ENCODE measurements around the gene TMTC4. TPM values are rescaled to one million over a fixed set of nuclear protein-coding genes. Genes with fewer than 3 reads are reported as not detected.

Gene TMTC4
- total RNA-seq, 1 experiment from 2014 or later, result 45.5 TPM

DNA sequence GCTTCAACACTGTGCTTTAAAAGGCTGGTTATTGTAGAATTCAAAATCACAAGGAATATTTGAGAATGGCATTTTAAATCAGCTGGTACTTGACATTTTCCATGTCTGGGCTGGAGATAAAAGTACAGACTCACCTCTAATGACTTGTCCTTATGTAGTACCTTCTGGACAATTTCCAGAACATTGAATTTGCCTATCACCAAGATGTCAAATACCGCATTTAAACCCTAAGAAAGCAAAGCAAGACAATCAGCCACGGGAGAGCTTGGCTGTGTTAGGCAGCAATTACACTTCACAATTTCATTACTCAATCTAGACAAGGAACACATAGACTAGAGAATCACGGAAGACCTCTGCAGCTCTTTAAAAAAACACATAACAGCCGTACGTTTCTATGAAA, 36.8 kb downstream of the TMTC4 start (continued):
- no peak for TF ChIP-seq SMAD3 (CRISPR knock-in tag; IDR thresholded peaks at IDR 0.05; ENCODE audit: borderline replicate concordance)
- TF ChIP-seq ZNF121 (CRISPR knock-in tag; IDR thresholded peaks at IDR 0.05), result no peak
- TF ChIP-seq, protein P1, sequence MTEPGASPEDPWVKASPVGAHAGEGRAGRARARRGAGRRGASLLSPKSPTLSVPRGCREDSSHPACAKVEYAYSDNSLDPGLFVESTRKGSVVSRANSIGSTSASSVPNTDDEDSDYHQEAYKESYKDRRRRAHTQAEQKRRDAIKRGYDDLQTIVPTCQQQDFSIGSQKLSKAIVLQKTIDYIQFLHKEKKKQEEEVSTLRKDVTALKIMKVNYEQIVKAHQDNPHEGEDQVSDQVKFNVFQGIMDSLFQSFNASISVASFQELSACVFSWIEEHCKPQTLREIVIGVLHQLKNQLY (CRISPR knock-in tag; IDR thresholded peaks at IDR 0.05), result no peak
- TF ChIP-seq ZNF219 (CRISPR knock-in tag; IDR thresholded peaks at IDR 0.05; ENCODE audit: borderline replicate concordance), result no peak
- no peak for TF ChIP-seq TP53 (CRISPR knock-in tag; IDR thresholded peaks at IDR 0.05)
- no peak for TF ChIP-seq NFATC4 (CRISPR knock-in tag; IDR thresholded peaks at IDR 0.05)
- no peak for TF ChIP-seq GRHL2 (CRISPR knock-in tag; IDR thresholded peaks at IDR 0.05; ENCODE audit: insufficient replicate concordance, severe bottlenecking)
- TF ChIP-seq MYBL2 (CRISPR knock-in tag; IDR thresholded peaks at IDR 0.05), result no peak
- TF ChIP-seq NFE2L1 (CRISPR knock-in tag; IDR thresholded peaks at IDR 0.05), result no peak

DNA sequence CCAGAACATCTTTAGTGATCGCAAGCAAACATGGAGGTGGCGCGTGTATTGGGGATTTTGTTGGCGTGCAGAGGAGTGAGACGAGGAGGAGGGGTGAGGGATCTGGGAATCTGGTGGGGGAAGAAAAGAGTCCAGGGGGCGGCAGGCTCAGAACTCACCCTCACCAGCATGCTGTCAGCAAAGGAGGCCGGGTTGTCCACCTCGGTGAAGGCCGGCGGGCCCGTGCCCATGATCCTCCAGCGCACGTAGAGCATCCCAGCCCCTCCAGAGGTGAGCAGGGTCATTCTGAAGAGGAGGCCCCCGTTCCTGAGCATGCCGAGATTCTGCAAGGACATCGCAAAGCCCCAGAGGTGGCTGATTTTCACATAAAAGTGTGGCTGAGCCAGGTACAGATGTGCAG, 37.2 kb downstream of the TMTC4 start:
- no peak overlapping the region for H3K4me3 Mint-ChIP-seq
- H3K4me1 Mint-ChIP-seq, result no peaks in the 10 kb centered on the region
- H3K9me3 Mint-ChIP-seq, result no peaks in the 10 kb centered on the region
- no peak overlapping the region for H3K27ac Mint-ChIP-seq
- peaks cover 71% of the 10 kb centered on the region for H3K36me3 Mint-ChIP-seq
- DNase-seq (ENCODE audit: low spot score) (no peak), ATAC-seq (no peak)
- POLR2A ChIA-PET, result no interaction called here
- H3K27me3 Mint-ChIP-seq (ENCODE audit: low read depth), result no peaks in the 10 kb centered on the region
- CTCF ChIA-PET, result no interaction called here
- TF ChIP-seq SP1 (CRISPR knock-in tag; conservative IDR thresholded peaks at IDR 0.05), result no peak
- no peak for TF ChIP-seq JUN (CRISPR knock-in tag; IDR thresholded peaks at IDR 0.05)

DNA sequence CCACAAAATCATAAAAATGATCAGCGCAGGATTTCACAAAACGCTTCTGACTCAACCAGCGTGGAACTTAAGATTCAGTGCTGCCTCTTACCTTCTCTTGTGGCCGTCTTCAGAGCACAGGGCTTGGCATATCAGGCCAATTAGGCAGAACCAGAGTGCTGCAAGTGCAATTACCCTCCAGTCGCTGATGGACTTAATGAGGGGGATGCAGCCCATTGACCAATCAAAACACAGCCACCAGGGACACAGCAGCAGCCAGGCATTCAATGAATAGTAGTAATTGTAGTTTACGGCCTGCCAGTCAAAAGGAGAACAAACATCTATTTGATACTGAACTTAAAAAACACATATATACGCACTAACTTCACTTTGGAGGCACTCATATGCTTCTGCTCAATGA, 38.2 kb downstream of the TMTC4 start:
- Mint-ChIP-seq H3K36me3 (peaks cover 69% of the 10 kb centered on the region), H3K27me3 (ENCODE audit: low read depth) (no peaks in the 10 kb centered on the region), H3K9me3 (no peaks in the 10 kb centered on the region), H3K27ac (no peak overlapping the region), H3K4me3 (no peak overlapping the region), H3K4me1 (peaks cover 3% of the 10 kb centered on the region)
- ATAC-seq, result no peak
- CTCF ChIA-PET, result no interaction called here
- no peak for DNase-seq (ENCODE audit: low spot score)
- POLR2A ChIA-PET, result no interaction called here
- TF ChIP-seq TP53 (CRISPR knock-in tag; IDR thresholded peaks at IDR 0.05) (no peak), NR3C1 (CRISPR knock-in tag; conservative IDR thresholded peaks at IDR 0.05; ENCODE audit: low read depth) (no peak), NR1H2 (CRISPR knock-in tag; IDR thresholded peaks at IDR 0.05) (no peak), ZNF263 (CRISPR knock-in tag; IDR thresholded peaks at IDR 0.05; ENCODE audit: low read depth) (no peak), CBFB (CRISPR knock-in tag; IDR thresholded peaks at IDR 0.05; ENCODE audit: low read depth) (no peak), ZBTB21 (CRISPR knock-in tag; IDR thresholded peaks at IDR 0.05; ENCODE audit: borderline replicate concordance) (no peak), NR2C2 (CRISPR knock-in tag; IDR thresholded peaks at IDR 0.05) (no peak)
- TF ChIP-seq, protein P2, sequence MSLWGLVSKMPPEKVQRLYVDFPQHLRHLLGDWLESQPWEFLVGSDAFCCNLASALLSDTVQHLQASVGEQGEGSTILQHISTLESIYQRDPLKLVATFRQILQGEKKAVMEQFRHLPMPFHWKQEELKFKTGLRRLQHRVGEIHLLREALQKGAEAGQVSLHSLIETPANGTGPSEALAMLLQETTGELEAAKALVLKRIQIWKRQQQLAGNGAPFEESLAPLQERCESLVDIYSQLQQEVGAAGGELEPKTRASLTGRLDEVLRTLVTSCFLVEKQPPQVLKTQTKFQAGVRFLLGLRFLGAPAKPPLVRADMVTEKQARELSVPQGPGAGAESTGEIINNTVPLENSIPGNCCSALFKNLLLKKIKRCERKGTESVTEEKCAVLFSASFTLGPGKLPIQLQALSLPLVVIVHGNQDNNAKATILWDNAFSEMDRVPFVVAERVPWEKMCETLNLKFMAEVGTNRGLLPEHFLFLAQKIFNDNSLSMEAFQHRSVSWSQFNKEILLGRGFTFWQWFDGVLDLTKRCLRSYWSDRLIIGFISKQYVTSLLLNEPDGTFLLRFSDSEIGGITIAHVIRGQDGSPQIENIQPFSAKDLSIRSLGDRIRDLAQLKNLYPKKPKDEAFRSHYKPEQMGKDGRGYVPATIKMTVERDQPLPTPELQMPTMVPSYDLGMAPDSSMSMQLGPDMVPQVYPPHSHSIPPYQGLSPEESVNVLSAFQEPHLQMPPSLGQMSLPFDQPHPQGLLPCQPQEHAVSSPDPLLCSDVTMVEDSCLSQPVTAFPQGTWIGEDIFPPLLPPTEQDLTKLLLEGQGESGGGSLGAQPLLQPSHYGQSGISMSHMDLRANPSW (CRISPR knock-in tag; conservative IDR thresholded peaks at IDR 0.05; ENCODE audit: low read depth), result no peak
- TF ChIP-seq, protein P3, sequence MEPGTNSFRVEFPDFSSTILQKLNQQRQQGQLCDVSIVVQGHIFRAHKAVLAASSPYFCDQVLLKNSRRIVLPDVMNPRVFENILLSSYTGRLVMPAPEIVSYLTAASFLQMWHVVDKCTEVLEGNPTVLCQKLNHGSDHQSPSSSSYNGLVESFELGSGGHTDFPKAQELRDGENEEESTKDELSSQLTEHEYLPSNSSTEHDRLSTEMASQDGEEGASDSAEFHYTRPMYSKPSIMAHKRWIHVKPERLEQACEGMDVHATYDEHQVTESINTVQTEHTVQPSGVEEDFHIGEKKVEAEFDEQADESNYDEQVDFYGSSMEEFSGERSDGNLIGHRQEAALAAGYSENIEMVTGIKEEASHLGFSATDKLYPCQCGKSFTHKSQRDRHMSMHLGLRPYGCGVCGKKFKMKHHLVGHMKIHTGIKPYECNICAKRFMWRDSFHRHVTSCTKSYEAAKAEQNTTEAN (CRISPR knock-in tag; IDR thresholded peaks at IDR 0.05), result no peak
- TF ChIP-seq, protein P4, sequence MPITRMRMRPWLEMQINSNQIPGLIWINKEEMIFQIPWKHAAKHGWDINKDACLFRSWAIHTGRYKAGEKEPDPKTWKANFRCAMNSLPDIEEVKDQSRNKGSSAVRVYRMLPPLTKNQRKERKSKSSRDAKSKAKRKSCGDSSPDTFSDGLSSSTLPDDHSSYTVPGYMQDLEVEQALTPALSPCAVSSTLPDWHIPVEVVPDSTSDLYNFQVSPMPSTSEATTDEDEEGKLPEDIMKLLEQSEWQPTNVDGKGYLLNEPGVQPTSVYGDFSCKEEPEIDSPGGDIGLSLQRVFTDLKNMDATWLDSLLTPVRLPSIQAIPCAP (CRISPR knock-in tag; IDR thresholded peaks at IDR 0.05), result no peak
- TF ChIP-seq, protein P5, sequence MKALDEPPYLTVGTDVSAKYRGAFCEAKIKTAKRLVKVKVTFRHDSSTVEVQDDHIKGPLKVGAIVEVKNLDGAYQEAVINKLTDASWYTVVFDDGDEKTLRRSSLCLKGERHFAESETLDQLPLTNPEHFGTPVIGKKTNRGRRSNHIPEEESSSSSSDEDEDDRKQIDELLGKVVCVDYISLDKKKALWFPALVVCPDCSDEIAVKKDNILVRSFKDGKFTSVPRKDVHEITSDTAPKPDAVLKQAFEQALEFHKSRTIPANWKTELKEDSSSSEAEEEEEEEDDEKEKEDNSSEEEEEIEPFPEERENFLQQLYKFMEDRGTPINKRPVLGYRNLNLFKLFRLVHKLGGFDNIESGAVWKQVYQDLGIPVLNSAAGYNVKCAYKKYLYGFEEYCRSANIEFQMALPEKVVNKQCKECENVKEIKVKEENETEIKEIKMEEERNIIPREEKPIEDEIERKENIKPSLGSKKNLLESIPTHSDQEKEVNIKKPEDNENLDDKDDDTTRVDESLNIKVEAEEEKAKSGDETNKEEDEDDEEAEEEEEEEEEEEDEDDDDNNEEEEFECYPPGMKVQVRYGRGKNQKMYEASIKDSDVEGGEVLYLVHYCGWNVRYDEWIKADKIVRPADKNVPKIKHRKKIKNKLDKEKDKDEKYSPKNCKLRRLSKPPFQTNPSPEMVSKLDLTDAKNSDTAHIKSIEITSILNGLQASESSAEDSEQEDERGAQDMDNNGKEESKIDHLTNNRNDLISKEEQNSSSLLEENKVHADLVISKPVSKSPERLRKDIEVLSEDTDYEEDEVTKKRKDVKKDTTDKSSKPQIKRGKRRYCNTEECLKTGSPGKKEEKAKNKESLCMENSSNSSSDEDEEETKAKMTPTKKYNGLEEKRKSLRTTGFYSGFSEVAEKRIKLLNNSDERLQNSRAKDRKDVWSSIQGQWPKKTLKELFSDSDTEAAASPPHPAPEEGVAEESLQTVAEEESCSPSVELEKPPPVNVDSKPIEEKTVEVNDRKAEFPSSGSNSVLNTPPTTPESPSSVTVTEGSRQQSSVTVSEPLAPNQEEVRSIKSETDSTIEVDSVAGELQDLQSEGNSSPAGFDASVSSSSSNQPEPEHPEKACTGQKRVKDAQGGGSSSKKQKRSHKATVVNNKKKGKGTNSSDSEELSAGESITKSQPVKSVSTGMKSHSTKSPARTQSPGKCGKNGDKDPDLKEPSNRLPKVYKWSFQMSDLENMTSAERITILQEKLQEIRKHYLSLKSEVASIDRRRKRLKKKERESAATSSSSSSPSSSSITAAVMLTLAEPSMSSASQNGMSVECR (CRISPR knock-in tag; IDR thresholded peaks at IDR 0.05; ENCODE audit: borderline replicate concordance), result no peak
- TF ChIP-seq, protein P6, sequence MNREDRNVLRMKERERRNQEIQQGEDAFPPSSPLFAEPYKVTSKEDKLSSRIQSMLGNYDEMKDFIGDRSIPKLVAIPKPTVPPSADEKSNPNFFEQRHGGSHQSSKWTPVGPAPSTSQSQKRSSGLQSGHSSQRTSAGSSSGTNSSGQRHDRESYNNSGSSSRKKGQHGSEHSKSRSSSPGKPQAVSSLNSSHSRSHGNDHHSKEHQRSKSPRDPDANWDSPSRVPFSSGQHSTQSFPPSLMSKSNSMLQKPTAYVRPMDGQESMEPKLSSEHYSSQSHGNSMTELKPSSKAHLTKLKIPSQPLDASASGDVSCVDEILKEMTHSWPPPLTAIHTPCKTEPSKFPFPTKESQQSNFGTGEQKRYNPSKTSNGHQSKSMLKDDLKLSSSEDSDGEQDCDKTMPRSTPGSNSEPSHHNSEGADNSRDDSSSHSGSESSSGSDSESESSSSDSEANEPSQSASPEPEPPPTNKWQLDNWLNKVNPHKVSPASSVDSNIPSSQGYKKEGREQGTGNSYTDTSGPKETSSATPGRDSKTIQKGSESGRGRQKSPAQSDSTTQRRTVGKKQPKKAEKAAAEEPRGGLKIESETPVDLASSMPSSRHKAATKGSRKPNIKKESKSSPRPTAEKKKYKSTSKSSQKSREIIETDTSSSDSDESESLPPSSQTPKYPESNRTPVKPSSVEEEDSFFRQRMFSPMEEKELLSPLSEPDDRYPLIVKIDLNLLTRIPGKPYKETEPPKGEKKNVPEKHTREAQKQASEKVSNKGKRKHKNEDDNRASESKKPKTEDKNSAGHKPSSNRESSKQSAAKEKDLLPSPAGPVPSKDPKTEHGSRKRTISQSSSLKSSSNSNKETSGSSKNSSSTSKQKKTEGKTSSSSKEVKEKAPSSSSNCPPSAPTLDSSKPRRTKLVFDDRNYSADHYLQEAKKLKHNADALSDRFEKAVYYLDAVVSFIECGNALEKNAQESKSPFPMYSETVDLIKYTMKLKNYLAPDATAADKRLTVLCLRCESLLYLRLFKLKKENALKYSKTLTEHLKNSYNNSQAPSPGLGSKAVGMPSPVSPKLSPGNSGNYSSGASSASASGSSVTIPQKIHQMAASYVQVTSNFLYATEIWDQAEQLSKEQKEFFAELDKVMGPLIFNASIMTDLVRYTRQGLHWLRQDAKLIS (CRISPR knock-in tag; IDR thresholded peaks at IDR 0.05; ENCODE audit: borderline replicate concordance), result no peak
